CD4-positive, alpha-beta memory T cell (primary cell): ENCODE data around the gene LSM2. TPM values are rescaled to one million over a fixed set of nuclear protein-coding genes. Genes with fewer than 3 reads are reported as not detected.
A peak's percentile ranks its signal among the peaks of the same experiment; 100 is the strongest.

Experiments used
- CTCF ChIA-PET: fragments of 350-600 bp; sonication (Branson Sonifier 250); formaldehyde crosslinking; loops from one replicate; lab custom pipeline; 2021; ENCODE audit warnings: inconsistent platforms; ENCODE audit not compliant: partially characterized antibody; lab: Charles Lee
- POLR2A ChIA-PET: fragments of 350-600 bp; sonication (Branson Sonifier 250); formaldehyde crosslinking; loops from one replicate; lab custom pipeline; 2021; ENCODE audit not compliant: partially characterized antibody; lab: Charles Lee
- DNase-seq, 5 donors: peaks; one replicate each; pipeline versions ENCODE4 v3.0.0 to v3.0.0-alpha.2; 2020 to 2022; ENCODE audit warnings: mixed read lengths in 1 of 5
- H3K27ac ChIP-seq: one replicate; pipeline ENCODE4 v1.7.0; 2013; ENCODE audit warnings: low read depth, low read length
- H3K27me3 ChIP-seq: 2 replicates; pipeline ENCODE4 v1.7.0; 2013; ENCODE audit warnings: mild to moderate bottlenecking, low read length, moderate library complexity; ENCODE audit not compliant: insufficient read depth
- H3K36me3 ChIP-seq: 2 replicates; pipeline ENCODE4 v1.7.0; 2013; ENCODE audit warnings: mild to moderate bottlenecking, low read length, moderate library complexity; ENCODE audit not compliant: insufficient read depth
- H3K4me1 ChIP-seq: 2 replicates; pipeline ENCODE4 v1.7.0; 2013; ENCODE audit warnings: mild to moderate bottlenecking, low read length, moderate library complexity; ENCODE audit not compliant: insufficient read depth
- H3K4me3 ChIP-seq, 2 donors: one replicate each; pipeline ENCODE4 v1.7.0; 2013; ENCODE audit warnings: low read length in 2 of 2, mild to moderate bottlenecking in 1 of 2
- H3K9me3 ChIP-seq, 2 donors: one replicate each; pipeline ENCODE4 v1.7.0; 2013; ENCODE audit warnings: low read length in 2 of 2, control low read depth in 1 of 2; ENCODE audit not compliant: control insufficient read depth in 1 of 2
- H3K27ac Mint-ChIP-seq, 7 donors: one replicate each; pipeline ENCODE4 v1.8.0; 2020 to 2021; ENCODE audit warnings: mixed read lengths in 7 of 7, mild to moderate bottlenecking in 6 of 7, inconsistent platforms in 3 of 7, moderate library complexity in 3 of 7
- H3K27me3 Mint-ChIP-seq, 2 donors: one replicate each; pipeline ENCODE4 v1.8.0; 2020 to 2021; ENCODE audit warnings: mixed read lengths in 2 of 2
- H3K36me3 Mint-ChIP-seq, 2 donors: one replicate each; pipeline ENCODE4 v1.8.0; 2020 to 2021; ENCODE audit warnings: mixed read lengths in 2 of 2, inconsistent platforms in 1 of 2, mild to moderate bottlenecking in 1 of 2
- H3K4me1 Mint-ChIP-seq, 4 donors: one replicate each; pipeline ENCODE4 v1.8.0; 2020 to 2021; ENCODE audit warnings: mixed read lengths in 4 of 4, mild to moderate bottlenecking in 1 of 4
- H3K4me3 Mint-ChIP-seq, 8 donors: one replicate each; pipeline ENCODE4 v1.8.0; 2020 to 2021; ENCODE audit warnings: mixed read lengths in 8 of 8, mild to moderate bottlenecking in 7 of 8, moderate library complexity in 6 of 8, inconsistent platforms in 3 of 8
- H3K9me3 Mint-ChIP-seq, 8 donors: one replicate each; pipeline ENCODE4 v1.8.0; 2020 to 2021; ENCODE audit warnings: mixed read lengths in 8 of 8, mild to moderate bottlenecking in 5 of 8, inconsistent platforms in 3 of 8, moderate library complexity in 1 of 8
- intact Hi-C: fragments of 100-400 bp; cut with micrococcal nuclease; formaldehyde crosslinking; loops from one replicate; pipeline ENCODE4 v1.15.1; 2023
- polyA plus RNA-seq, 2 donors: library from polyadenylated mRNA; unstranded; fragments of 300-500 nt; fragmentation: Illumina TruSeq; gene quantifications; one replicate each; pipeline ENCODE4 v1.2.3, GENCODE V29; 2021
- total RNA-seq, 2 experiments: library from RNA; stranded (reverse); gene quantifications; one replicate each; pipeline ENCODE4 v1.2.3, GENCODE V29; 2021

LSM2 gene
- total and polyA plus RNA-seq, 4 experiments from 2014 or later: 30.0 to 80.4 (median 51.0) TPM

DNA sequence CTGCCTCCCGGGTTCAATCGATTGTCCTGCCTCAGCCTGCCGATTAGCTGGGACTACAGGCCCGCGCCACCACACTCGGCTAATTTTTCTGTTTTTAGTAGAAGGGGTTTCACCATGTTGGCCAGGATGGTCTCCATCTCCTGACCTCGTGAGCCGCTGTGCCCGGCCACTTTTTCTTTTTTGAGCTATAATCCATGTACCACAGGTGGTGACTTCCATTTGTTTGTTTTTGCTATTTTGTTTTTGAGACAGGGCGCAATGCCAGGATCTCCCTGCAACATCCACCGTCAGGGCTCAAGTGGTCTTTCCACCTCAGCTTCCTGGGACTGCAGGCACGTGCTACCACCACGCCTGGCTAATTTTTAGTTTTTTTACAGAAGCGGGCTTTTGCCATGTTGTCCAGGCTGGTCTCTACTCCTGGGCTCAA lies 29.3 kb upstream of the LSM2 start:
- Histone ChIP-seq H3K4me1 (peaks cover 54% of the 10 kb centered on the region), H3K36me3 (peaks cover 41% of the 10 kb centered on the region), H3K4me3 (peak overlapping the region; percentile 61 to 75), H3K9me3 (no peaks in the 10 kb centered on the region), H3K27ac (peak overlapping the region; percentile 88), H3K27me3 (no peaks in the 10 kb centered on the region)
- Mint-ChIP-seq H3K4me1 (peaks cover 25 to 56% (median 39%) of the 10 kb centered on the region in 4 donors), H3K9me3 (no peaks in the 10 kb centered on the region), H3K27me3 (no peaks in the 10 kb centered on the region), H3K27ac (peak overlapping the region; percentile 83 to 99 (median 98)), H3K4me3 (peak overlapping the region; percentile 88 to 99 (median 96)), H3K36me3 (peaks cover 31 to 60% of the 10 kb centered on the region in 2 donors)
- intact Hi-C loops: loop anchor here (10.0 kb wide), 1 partner anchor 139 kb away; the partner anchor contains the start of gene DXO
- ChIA-PET POLR2A (interaction anchor here (1.0 to 7.2 kb wide), 21 partner anchors 8 to 254 kb away, joined by 3 to 67 read pairs (median 6); partner anchors contain the start of genes ABHD16A, BAG6, C6orf47 and CLIC1), CTCF (interaction anchor here (0.7 to 3.2 kb wide), 8 partner anchors 27 to 304 kb away, joined by 3 to 10 read pairs (median 4); partner anchors contain the start of genes NEU1 and NFKBIL1)
- no peak for DNase-seq

DNA sequence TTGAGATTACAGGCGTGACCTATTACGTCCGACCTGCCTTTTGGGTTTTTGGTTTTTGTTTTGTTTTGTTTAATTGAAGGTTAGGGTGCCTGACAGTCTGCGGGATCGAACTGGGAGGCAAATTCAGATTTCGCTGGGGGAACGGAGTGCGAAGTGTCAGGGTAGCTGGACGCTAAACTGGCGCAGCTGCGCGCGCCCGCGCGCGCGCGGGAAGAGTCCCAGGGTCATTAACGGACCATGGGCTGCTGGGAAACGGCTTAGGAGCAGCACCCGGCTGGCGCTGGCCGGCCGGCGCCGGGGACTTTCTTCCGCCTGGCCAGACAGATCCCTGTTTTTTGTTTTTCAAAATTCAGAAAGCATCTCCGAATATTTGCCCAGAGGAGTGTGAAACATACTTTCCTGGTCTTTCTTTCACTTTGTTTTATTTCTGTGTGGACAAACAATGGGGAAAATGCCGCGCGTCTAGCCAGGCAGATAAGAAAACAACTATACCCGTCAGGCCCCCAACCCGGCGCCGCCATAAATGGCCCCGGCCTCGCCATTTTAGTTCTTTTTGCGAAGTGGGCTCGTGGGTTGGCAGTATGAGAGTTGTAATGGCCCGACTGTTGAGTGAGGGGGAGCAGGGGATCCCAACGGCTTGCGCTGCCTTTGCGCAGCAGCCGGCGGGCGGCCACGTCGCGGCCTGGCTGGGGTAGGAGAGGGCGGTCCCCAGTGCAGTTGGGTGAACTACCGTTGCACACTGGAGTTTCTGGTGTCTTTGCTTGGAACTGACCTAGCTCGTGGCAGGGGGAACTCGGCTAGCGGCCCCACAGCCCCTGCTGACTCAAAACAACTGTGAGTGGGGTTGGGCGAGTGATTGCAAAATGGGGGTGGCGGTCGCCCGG lies 27.8 kb upstream of the LSM2 start:
- no peaks in the 10 kb centered on the region for H3K27me3 ChIP-seq

DNA sequence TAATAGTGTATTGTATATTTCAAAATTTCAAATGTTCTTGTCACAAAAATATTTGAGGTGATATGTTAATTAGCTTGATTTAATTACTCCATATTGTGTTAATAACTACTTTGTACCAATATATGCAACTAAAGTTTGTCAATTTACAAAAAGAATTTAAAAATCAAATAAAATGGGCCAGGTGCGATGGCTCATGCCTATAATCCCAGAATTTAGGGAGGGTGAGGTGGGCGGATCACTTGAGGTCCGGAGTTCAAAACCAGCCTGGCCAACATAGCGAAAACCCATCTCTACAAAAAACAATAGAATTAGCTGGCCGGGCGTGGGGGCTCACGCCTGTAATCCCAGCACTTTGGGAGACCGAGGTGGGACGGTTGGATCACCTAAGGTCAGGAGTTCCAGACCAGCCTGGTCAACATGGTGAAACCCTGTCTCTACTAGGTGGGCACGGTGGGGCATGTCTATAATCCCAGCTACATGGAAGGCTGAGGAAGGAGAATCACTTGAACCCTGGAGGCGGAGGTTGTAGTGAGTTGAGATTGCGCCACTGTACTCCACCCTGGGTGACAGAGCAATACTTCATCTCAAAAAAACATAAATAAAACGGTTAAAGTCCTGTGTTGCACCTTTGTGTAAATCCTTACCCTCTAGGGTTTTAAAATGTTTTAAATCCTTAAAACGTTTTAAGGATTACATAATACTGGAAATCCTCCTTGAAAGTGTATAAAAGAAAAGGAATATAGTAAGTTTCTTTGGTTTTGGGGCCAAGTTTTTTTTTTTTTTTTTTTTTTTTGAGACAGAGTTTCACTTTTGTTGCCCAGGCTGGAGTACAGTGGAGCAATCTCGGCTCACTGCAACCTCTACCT lies 24.8 kb upstream of the LSM2 start:
- H3K9me3 ChIP-seq: no peaks in the 10 kb centered on the region
- Mint-ChIP-seq H3K9me3 (no peaks in the 10 kb centered on the region), H3K36me3 (peaks cover 1 to 28% of the 10 kb centered on the region in 2 donors), H3K4me1 (peaks cover 12 to 50% (median 31%) of the 10 kb centered on the region in 4 donors), H3K27ac (peak overlapping the region in 6 of 7 donors; percentile 65 to 94 (median 89)), H3K27me3 (no peaks in the 10 kb centered on the region), H3K4me3 (peak overlapping the region; percentile 80 to 100 (median 96))
- POLR2A ChIA-PET: interaction anchor here (0.8 to 7.2 kb wide), 18 partner anchors 11 to 275 kb away, joined by 3 to 67 read pairs (median 7); partner anchors contain the start of genes ABHD16A, BAG6, CLIC1 and DDAH2
- DNase-seq: no peak
- H3K36me3 ChIP-seq: no peaks in the 10 kb centered on the region
- peaks cover 36% of the 10 kb centered on the region for H3K4me1 ChIP-seq
- intact Hi-C loops: loop anchor here (2.0 to 10.0 kb wide), 3 partner anchors 17 to 339 kb away; partner anchors contain the start of genes DXO, HSPA1A and HSPA1L
- H3K27ac ChIP-seq: no peak overlapping the region
- H3K4me3 ChIP-seq: peak overlapping the region; percentile 40 to 62
- CTCF ChIA-PET: interaction anchor here (0.7 to 3.4 kb wide), 22 partner anchors 8 to 285 kb away, joined by 3 to 56 read pairs (median 5); partner anchors contain the start of genes ABHD16A, APOM, ATP6V1G2 and DDAH2
- H3K27me3 ChIP-seq: no peaks in the 10 kb centered on the region

More for the DNA sequence above, 27.8 kb upstream of the LSM2 start:
- peak overlapping the region; percentile 75 to 88 for H3K4me3 ChIP-seq
- H3K4me1 ChIP-seq: peaks cover 61% of the 10 kb centered on the region
- Mint-ChIP-seq H3K9me3 (no peaks in the 10 kb centered on the region), H3K27ac (peak overlapping the region; percentile 97 to 99 (median 99)), H3K4me3 (peak overlapping the region; percentile 88 to 99 (median 96)), H3K4me1 (peaks cover 27 to 65% (median 48%) of the 10 kb centered on the region in 4 donors), H3K27me3 (no peaks in the 10 kb centered on the region), H3K36me3 (peaks cover 21 to 50% of the 10 kb centered on the region in 2 donors)
- POLR2A ChIA-PET: interaction anchor here (0.6 to 7.2 kb wide), 32 partner anchors 9 to 631 kb away, joined by 3 to 67 read pairs (median 4); partner anchors contain the start of genes ABHD16A, BAG6, CLIC1 and DDX39B
- intact Hi-C loops: loop anchor here (1.0 to 10.0 kb wide), 7 partner anchors 28 to 342 kb away; partner anchors contain the start of genes ABHD16A, DXO, EHMT2 and NEU1
- H3K36me3 ChIP-seq: peaks cover 28% of the 10 kb centered on the region
- H3K27ac ChIP-seq: peak overlapping the region; percentile 88
- H3K9me3 ChIP-seq: no peaks in the 10 kb centered on the region
- peak; percentile 80 to 84 (median 81) for DNase-seq
- CTCF ChIA-PET: interaction anchor here (0.9 to 3.2 kb wide), 7 partner anchors 28 to 233 kb away, joined by 3 to 10 read pairs (median 3); partner anchors contain the start of gene NEU1

DNA sequence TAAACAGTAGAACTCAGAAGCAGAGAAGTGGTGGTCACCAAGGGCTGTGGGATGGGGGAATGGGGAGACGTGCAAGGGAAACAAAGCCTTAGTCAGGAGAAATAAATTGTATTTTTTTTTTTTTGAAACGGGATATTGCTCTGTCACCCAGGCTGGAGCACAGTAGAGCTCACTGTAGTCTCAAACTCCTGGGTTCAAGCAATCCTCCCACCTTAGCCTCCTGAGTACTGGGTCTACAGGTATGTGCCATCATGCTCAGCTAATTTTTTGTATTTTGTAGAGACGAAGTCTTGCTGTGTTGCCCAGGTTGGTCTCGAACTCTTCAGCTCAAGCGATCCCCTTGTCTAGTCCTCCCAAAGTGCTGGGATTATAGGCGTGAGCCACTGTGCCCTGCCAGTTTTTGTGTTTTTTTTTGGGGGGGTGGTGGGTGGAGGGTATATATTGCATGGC lies 24.1 kb upstream of the LSM2 start:
- Mint-ChIP-seq H3K27ac (peak overlapping the region; percentile 82 to 94 (median 91)), H3K9me3 (no peaks in the 10 kb centered on the region), H3K27me3 (no peaks in the 10 kb centered on the region), H3K36me3 (peaks cover 0 to 21% of the 10 kb centered on the region in 2 donors), H3K4me3 (peak overlapping the region; percentile 80 to 100 (median 96)), H3K4me1 (peaks cover 7 to 48% (median 28%) of the 10 kb centered on the region in 4 donors)
- ChIA-PET POLR2A (interaction anchor here (0.6 to 7.2 kb wide), 23 partner anchors 11 to 274 kb away, joined by 3 to 67 read pairs (median 7); partner anchors contain the start of genes ABHD16A, BAG6, CLIC1 and DDAH2), CTCF (interaction anchor here (0.8 to 3.4 kb wide), 23 partner anchors 8 to 336 kb away, joined by 3 to 56 read pairs (median 6); partner anchors contain the start of genes ABHD16A, APOM, ATP6V1G2 and DDAH2)
- DNase-seq: no peak
- H3K36me3 ChIP-seq: no peaks in the 10 kb centered on the region
- intact Hi-C loops: loop anchor here (1.0 to 10.0 kb wide), 6 partner anchors 16 to 339 kb away; partner anchors contain the start of genes ATP6V1G2, DDAH2, DXO and HSPA1A
- H3K27me3 ChIP-seq: no peaks in the 10 kb centered on the region
- peak overlapping the region; percentile 40 to 62 for H3K4me3 ChIP-seq
- H3K4me1 ChIP-seq: peaks cover 36% of the 10 kb centered on the region
- peak overlapping the region; percentile 53 for H3K27ac ChIP-seq
- no peaks in the 10 kb centered on the region for H3K9me3 ChIP-seq

DNA sequence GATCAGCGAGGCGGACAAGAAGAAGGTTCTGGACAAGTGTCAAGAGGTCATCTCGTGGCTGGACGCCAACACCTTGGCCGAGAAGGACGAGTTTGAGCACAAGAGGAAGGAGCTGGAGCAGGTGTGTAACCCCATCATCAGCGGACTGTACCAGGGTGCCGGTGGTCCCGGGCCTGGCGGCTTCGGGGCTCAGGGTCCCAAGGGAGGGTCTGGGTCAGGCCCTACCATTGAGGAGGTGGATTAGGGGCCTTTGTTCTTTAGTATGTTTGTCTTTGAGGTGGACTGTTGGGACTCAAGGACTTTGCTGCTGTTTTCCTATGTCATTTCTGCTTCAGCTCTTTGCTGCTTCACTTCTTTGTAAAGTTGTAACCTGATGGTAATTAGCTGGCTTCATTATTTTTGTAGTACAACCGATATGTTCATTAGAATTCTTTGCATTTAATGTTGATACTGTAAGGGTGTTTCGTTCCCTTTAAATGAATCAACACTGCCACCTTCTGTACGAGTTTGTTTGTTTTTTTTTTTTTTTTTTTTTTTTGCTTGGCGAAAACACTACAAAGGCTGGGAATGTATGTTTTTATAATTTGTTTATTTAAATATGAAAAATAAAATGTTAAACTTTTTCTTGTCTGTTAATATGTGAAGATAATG lies 23.0 kb upstream of the LSM2 start:
- H3K36me3 Mint-ChIP-seq: peaks cover 0 to 14% of the 10 kb centered on the region in 2 donors
- peak in 4 of 5 donors; percentile 55 to 65 (median 60) for DNase-seq
- peak overlapping the region; percentile 80 to 100 (median 96) for H3K4me3 Mint-ChIP-seq
- Histone ChIP-seq H3K27me3 (no peaks in the 10 kb centered on the region), H3K9me3 (no peaks in the 10 kb centered on the region), H3K36me3 (no peaks in the 10 kb centered on the region), H3K4me1 (peaks cover 39% of the 10 kb centered on the region), H3K27ac (peak overlapping the region; percentile 53), H3K4me3 (peak overlapping the region; percentile 40 to 62)
- ChIA-PET POLR2A (interaction anchor here (1.0 to 7.2 kb wide), 24 partner anchors 9 to 1142 kb away, joined by 3 to 67 read pairs (median 8); partner anchors contain the start of genes ABHD16A, BAG6, C6orf47 and DDAH2), CTCF (interaction anchor here (0.7 to 3.4 kb wide), 32 partner anchors 9 to 335 kb away, joined by 3 to 56 read pairs (median 6); partner anchors contain the start of genes ABHD16A, ATP6V1G2, CSNK2B and DDAH2)
- peak overlapping the region; percentile 82 to 95 (median 91) for H3K27ac Mint-ChIP-seq
- intact Hi-C loops: loop anchor here (1.0 to 10.0 kb wide), 6 partner anchors 15 to 337 kb away; partner anchors contain the start of genes ATP6V1G2, DDAH2, DXO and HSPA1A
- no peaks in the 10 kb centered on the region for H3K9me3 Mint-ChIP-seq
- H3K4me1 Mint-ChIP-seq: peaks cover 12 to 49% (median 32%) of the 10 kb centered on the region in 4 donors
- no peaks in the 10 kb centered on the region for H3K27me3 Mint-ChIP-seq
